NCI-H345 treated with DMSO at 0.1 percent for 48 hours (cell line): ENCODE measurements around the gene KRT73.

Experiments used
- DNase-seq: peaks from one replicate; lab custom pipeline; 2025; ENCODE audit not compliant: unreplicated experiment; lab: John Stamatoyannopoulos, UW

The KRT73 gene

GRCh38 chr12:52618216-52618615, at the start of gene KRT73:
Gene KRT73 (minus strand): TSS chr12:52618559. CDS start chr12:52618524, 35 bp downstream.
- DNase-seq: no peak

- DNase-seq: no peak
Measured at GRCh38 chr12:52667931-52668330, 49.6 kb upstream of the KRT73 start.

- DNase-seq: no peak
Measured at GRCh38 chr12:52667509-52667908, 49.1 kb upstream of the KRT73 start.

- no peak for DNase-seq
Measured at GRCh38 chr12:52666471-52666870, 48.1 kb upstream of the KRT73 start.

- DNase-seq: no peak
Measured at GRCh38 chr12:52663420-52663819, 45.1 kb upstream of the KRT73 start.

GRCh38 chr12:52662918-52663229, 44.5 kb upstream of the KRT73 start:
- no peak for DNase-seq

GRCh38 chr12:52662093-52662917, 43.9 kb upstream of the KRT73 start:
- no peak for DNase-seq

- no peak for DNase-seq
Measured at GRCh38 chr12:52661668-52662067, 43.3 kb upstream of the KRT73 start.

GRCh38 chr12:52660934-52661499, 42.7 kb upstream of the KRT73 start:
- no peak for DNase-seq

GRCh38 chr12:52659951-52660350, 41.6 kb upstream of the KRT73 start:
- no peak for DNase-seq

GRCh38 chr12:52659395-52659794, 41.0 kb upstream of the KRT73 start:
- DNase-seq: no peak

- DNase-seq: no peak
Measured at GRCh38 chr12:52658196-52658595, 39.8 kb upstream of the KRT73 start.

GRCh38 chr12:52657250-52657902, 39.0 kb upstream of the KRT73 start:
- DNase-seq: no peak

GRCh38 chr12:52656616-52657015, 38.3 kb upstream of the KRT73 start:
- DNase-seq: no peak

GRCh38 chr12:52655720-52656124, 37.4 kb upstream of the KRT73 start:
- no peak for DNase-seq

- no peak for DNase-seq
Measured at GRCh38 chr12:52655251-52655650, 36.9 kb upstream of the KRT73 start.

- DNase-seq: no peak
Measured at GRCh38 chr12:52651726-52652261, 33.4 kb upstream of the KRT73 start, which contains the start of gene KRT2. Gene KRT2 (minus strand): TSS chr12:52652211. CDS start chr12:52652142, 69 bp downstream.

GRCh38 chr12:52650520-52651081, 32.2 kb upstream of the KRT73 start:
- no peak for DNase-seq

- no peak for DNase-seq
Measured at GRCh38 chr12:52649066-52649465, 30.7 kb upstream of the KRT73 start.

GRCh38 chr12:52648012-52648550, 29.7 kb upstream of the KRT73 start:
- no peak for DNase-seq

- DNase-seq: no peak
Measured at GRCh38 chr12:52647601-52648000, 29.2 kb upstream of the KRT73 start.
